ENCODE data around the gene MRPL41.
"Not testable (repeated sequence)": the region's sequence is repeated elsewhere in the genome, so short reads cannot be mapped to it uniquely, and the experiment has no call there.

MRPL41 gene

GRCh38 chr9:137550958-137551263, 768 bp upstream of the MRPL41 start:
- in situ Hi-C loops (cut with HindIII; ENCODE audit: low sequenced_read_pairs): not testable (repeated sequence)

- in situ Hi-C loops (cut with HindIII; ENCODE audit: low sequenced_read_pairs): no loop called here
Measured at GRCh38 chr9:137552022-137552768, 516 bp downstream of the MRPL41 start.

GRCh38 chr9:137553654-137554053, 2.0 kb downstream of the MRPL41 start:
- in situ Hi-C loops (cut with HindIII; ENCODE audit: low sequenced_read_pairs): not testable (repeated sequence)

- in situ Hi-C loops (cut with HindIII; ENCODE audit: low sequenced_read_pairs): no loop called here
Measured at GRCh38 chr9:137554349-137554748, 2.7 kb downstream of the MRPL41 start.

GRCh38 chr9:137555179-137555578, 3.5 kb downstream of the MRPL41 start:
- in situ Hi-C loops (cut with HindIII; ENCODE audit: low sequenced_read_pairs): no loop called here

GRCh38 chr9:137556069-137556838, 4.6 kb downstream of the MRPL41 start:
- in situ Hi-C loops (cut with HindIII; ENCODE audit: low sequenced_read_pairs): no loop called here

GRCh38 chr9:137558127-137558526, 6.4 kb downstream of the MRPL41 start:
- in situ Hi-C loops (cut with HindIII; ENCODE audit: low sequenced_read_pairs): no loop called here

GRCh38 chr9:137564134-137564533, 12.5 kb downstream of the MRPL41 start:
- in situ Hi-C loops (cut with HindIII; ENCODE audit: low sequenced_read_pairs): no loop called here

- in situ Hi-C loops (cut with HindIII; ENCODE audit: low sequenced_read_pairs): no loop called here
Measured at GRCh38 chr9:137564817-137565411, 13.2 kb downstream of the MRPL41 start.

GRCh38 chr9:137568445-137568844, 16.8 kb downstream of the MRPL41 start:
- in situ Hi-C loops (cut with HindIII; ENCODE audit: low sequenced_read_pairs): not testable (repeated sequence)

GRCh38 chr9:137569609-137570203, 18.0 kb downstream of the MRPL41 start:
- in situ Hi-C loops (cut with HindIII; ENCODE audit: low sequenced_read_pairs): no loop called here

- in situ Hi-C loops (cut with HindIII; ENCODE audit: low sequenced_read_pairs): no loop called here
Measured at GRCh38 chr9:137570566-137570965, 18.9 kb downstream of the MRPL41 start.

GRCh38 chr9:137574192-137574591, 22.5 kb downstream of the MRPL41 start:
- in situ Hi-C loops (cut with HindIII; ENCODE audit: low sequenced_read_pairs): no loop called here

GRCh38 chr9:137575364-137575715, 23.7 kb downstream of the MRPL41 start:
- in situ Hi-C loops (cut with HindIII; ENCODE audit: low sequenced_read_pairs): no loop called here

GRCh38 chr9:137575716-137576411, 24.2 kb downstream of the MRPL41 start:
- in situ Hi-C loops (cut with HindIII; ENCODE audit: low sequenced_read_pairs): no loop called here

GRCh38 chr9:137578518-137579258, 27.0 kb downstream of the MRPL41 start, which contains the start of gene DPH7:
TSS of gene DPH7 (minus strand) at chr9:137578925. CDS start at chr9:137578777, 148 bp downstream.
- in situ Hi-C loops (cut with HindIII; ENCODE audit: low sequenced_read_pairs): no loop called here

GRCh38 chr9:137579259-137579604, 27.6 kb downstream of the MRPL41 start:
- in situ Hi-C loops (cut with HindIII; ENCODE audit: low sequenced_read_pairs): no loop called here

GRCh38 chr9:137580209-137580953, 28.7 kb downstream of the MRPL41 start:
- in situ Hi-C loops (cut with HindIII; ENCODE audit: low sequenced_read_pairs): loop anchor here (5.0 kb wide), 2 partner anchors 52 to 92 kb away; no protein-coding TSS in a partner anchor

GRCh38 chr9:137580954-137581322, 29.3 kb downstream of the MRPL41 start:
- in situ Hi-C loops (cut with HindIII; ENCODE audit: low sequenced_read_pairs): loop anchor here (5.0 kb wide), 2 partner anchors 51 to 91 kb away; no protein-coding TSS in a partner anchor
